GM19328 (cell line): ENCODE data around the gene QRICH1.

Experiments used
- ATAC-seq: cut with Tn5 transposase; IDR thresholded peaks from one replicate; pipeline ENCODE4 v1.9.1; 2021; ENCODE audit warnings: mild to moderate bottlenecking, moderate library complexity; ENCODE audit not compliant: unreplicated experiment

The QRICH1 gene

GRCh38 chr3:49120096-49120437 lies 26.2 kb upstream of the QRICH1 start:
- ATAC-seq, result no peak

GRCh38 chr3:49119439-49119838 lies 25.6 kb upstream of the QRICH1 start:
- no peak for ATAC-seq

GRCh38 chr3:49119036-49119435 lies 25.2 kb upstream of the QRICH1 start:
- ATAC-seq, result no peak

- ATAC-seq, result no peak
These were observed 18.4 kb upstream of the QRICH1 start for GRCh38 chr3:49112262-49112661.

- ATAC-seq, result no peak
These were observed 17.5 kb upstream of the QRICH1 start for GRCh38 chr3:49111347-49111746.

GRCh38 chr3:49110780-49111179 lies 16.9 kb upstream of the QRICH1 start:
- ATAC-seq, result no peak

GRCh38 chr3:49108346-49108745 lies 14.5 kb upstream of the QRICH1 start:
- no peak for ATAC-seq

GRCh38 chr3:49104427-49105291 lies 10.8 kb upstream of the QRICH1 start, which contains the start of gene QARS1:
TSS of gene QARS1 (minus strand) at chr3:49104757. CDS start at chr3:49104733, 24 bp downstream.
- peak; percentile 79 for ATAC-seq

- no peak for ATAC-seq
These were observed 10.2 kb upstream of the QRICH1 start for GRCh38 chr3:49104052-49104426.

GRCh38 chr3:49100046-49100615 lies 6.3 kb upstream of the QRICH1 start:
- no peak for ATAC-seq

GRCh38 chr3:49098910-49099630 lies 5.2 kb upstream of the QRICH1 start:
- ATAC-seq, result no peak

- no peak for ATAC-seq
These were observed 4.6 kb upstream of the QRICH1 start for GRCh38 chr3:49098429-49098828.

- ATAC-seq, result peak; percentile 42
These were observed 676 bp downstream of the QRICH1 start for GRCh38 chr3:49092938-49093852.

GRCh38 chr3:49081429-49081828 lies 12.4 kb downstream of the QRICH1 start:
- ATAC-seq, result no peak

GRCh38 chr3:49079270-49079669 lies 14.6 kb downstream of the QRICH1 start:
- ATAC-seq, result no peak

- ATAC-seq, result no peak
These were observed 17.2 kb downstream of the QRICH1 start for GRCh38 chr3:49076646-49077045.

- no peak for ATAC-seq
These were observed 17.8 kb downstream of the QRICH1 start for GRCh38 chr3:49076116-49076515.

GRCh38 chr3:49058011-49058410 lies 35.9 kb downstream of the QRICH1 start:
- ATAC-seq, result no peak

GRCh38 chr3:49057268-49057667 lies 36.6 kb downstream of the QRICH1 start:
- no peak for ATAC-seq

GRCh38 chr3:49054344-49054862 lies 39.5 kb downstream of the QRICH1 start:
- ATAC-seq, result no peak

GRCh38 chr3:49053543-49053942 lies 40.3 kb downstream of the QRICH1 start:
- no peak for ATAC-seq
